Astrocyte (in vitro differentiated cells and primary cell): ENCODE results near the gene TSFM.

Experiments used
- EZH2 ChIP-seq: IDR thresholded peaks from 2 replicates; pipeline ENCODE4 v1.6.1; 2012; ENCODE audit warnings: mild to moderate bottlenecking, low read length, inconsistent platforms; ENCODE audit not compliant: insufficient read depth
- TF ChIP-seq, protein P1 (sequence below): IDR thresholded peaks from 2 replicates; pipeline ENCODE4 v1.5.1; 2011; ENCODE audit warnings: low read depth, mild to moderate bottlenecking, inconsistent platforms, low read length, moderate library complexity; ENCODE audit not compliant: insufficient read depth

DNA sequence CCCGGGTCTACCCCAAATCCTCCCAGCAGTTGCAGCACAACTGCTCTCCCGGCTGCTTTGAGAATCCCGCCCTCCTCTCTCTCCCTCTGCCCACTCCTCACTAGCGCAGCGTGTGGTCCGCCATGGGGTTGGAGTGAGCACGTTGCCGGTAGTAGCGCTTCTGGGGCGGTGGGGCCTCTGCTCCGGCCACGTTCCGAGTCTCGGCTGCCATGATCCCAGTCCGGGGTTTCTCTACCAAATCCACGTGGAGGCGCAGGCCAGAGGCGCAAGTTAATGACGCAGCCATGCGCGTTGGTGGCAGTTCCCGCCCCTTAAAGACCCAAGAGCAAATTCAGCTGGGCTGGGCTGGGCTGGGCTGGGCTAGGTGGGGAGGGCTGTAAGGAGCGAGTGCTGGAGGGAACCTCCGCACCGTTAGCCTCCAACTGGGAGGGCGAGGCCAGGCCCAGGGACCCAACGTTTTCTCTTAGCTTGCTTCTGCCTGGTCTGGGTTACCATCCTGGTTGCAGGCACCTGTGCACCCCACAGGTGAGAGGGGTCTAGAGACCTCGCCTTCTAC, 10.6 kb upstream of the TSFM start, which contains the start of gene METTL1:
- TF ChIP-seq, protein P1, sequence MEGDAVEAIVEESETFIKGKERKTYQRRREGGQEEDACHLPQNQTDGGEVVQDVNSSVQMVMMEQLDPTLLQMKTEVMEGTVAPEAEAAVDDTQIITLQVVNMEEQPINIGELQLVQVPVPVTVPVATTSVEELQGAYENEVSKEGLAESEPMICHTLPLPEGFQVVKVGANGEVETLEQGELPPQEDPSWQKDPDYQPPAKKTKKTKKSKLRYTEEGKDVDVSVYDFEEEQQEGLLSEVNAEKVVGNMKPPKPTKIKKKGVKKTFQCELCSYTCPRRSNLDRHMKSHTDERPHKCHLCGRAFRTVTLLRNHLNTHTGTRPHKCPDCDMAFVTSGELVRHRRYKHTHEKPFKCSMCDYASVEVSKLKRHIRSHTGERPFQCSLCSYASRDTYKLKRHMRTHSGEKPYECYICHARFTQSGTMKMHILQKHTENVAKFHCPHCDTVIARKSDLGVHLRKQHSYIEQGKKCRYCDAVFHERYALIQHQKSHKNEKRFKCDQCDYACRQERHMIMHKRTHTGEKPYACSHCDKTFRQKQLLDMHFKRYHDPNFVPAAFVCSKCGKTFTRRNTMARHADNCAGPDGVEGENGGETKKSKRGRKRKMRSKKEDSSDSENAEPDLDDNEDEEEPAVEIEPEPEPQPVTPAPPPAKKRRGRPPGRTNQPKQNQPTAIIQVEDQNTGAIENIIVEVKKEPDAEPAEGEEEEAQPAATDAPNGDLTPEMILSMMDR, result no peak
- no peak for TF ChIP-seq EZH2
